ENCODE measurements around the gene HBG1. TPM values are rescaled to one million over a fixed set of nuclear protein-coding genes. Genes with fewer than 3 reads are reported as not detected.

The HBG1 gene
- total and polyA plus RNA-seq, 2 experiments from 2014 or later, result not detected

DNA sequence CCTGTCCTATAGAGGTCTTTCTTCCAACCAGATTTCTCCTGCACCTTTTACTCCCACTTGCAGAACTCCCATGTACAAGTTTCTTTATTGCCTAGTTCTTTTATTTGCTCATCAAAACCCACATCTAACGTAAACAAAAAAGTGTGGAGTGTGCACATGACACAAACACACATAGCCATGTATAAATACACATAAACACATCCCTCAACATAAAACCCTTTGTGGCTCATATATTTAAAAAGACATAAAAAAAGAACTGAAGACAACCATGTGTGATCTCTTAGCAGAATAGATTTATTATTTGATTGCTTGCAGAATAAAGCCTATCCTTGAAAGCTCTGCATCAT, 3.2 kb upstream of the HBG1 start:
- H3F3A ChIP-seq (replicated peaks; ENCODE audit: low read depth), result no peaks in the 10 kb centered on the region
- Mint-ChIP-seq H3K27ac (no peak overlapping the region), H3K9me3 (no peaks in the 10 kb centered on the region; the same call in 2 of the 3 replicates), H3K36me3 (ENCODE audit: low read depth) (no peaks in the 10 kb centered on the region), H3K4me1 (peaks cover 11% of the 10 kb centered on the region; the same call in 2 of the 3 replicates), H3K27me3 (ENCODE audit: insufficient read depth, low read depth, poor library complexity) (peaks cover 4% of the 10 kb centered on the region), H3K4me3 (no peak overlapping the region)
- no peak overlapping the region for H2AFZ ChIP-seq
- H3K4me3 ChIP-seq, result no peak overlapping the region
- TF ChIP-seq ZNF114 (CRISPR knock-in tag; IDR thresholded peaks at IDR 0.05) (no peak), CREB1 (CRISPR knock-in tag; IDR thresholded peaks at IDR 0.05; ENCODE audit: low read depth) (no peak), NANOG (IDR thresholded peaks at IDR 0.05; ENCODE audit: borderline replicate concordance) (no peak), ETS1 (IDR thresholded peaks at IDR 0.05) (no peak), EZH2 (IDR thresholded peaks at IDR 0.05; ENCODE audit: low read depth, unreplicated experiment) (no peak), CTCF (conservative IDR thresholded peaks at IDR 0.05; ENCODE audit: low read depth in 2 of 2) (no peak), STAT1 (IDR thresholded peaks at IDR 0.05; ENCODE audit: unreplicated experiment) (no peak)
- TF ChIP-seq, protein P1, sequence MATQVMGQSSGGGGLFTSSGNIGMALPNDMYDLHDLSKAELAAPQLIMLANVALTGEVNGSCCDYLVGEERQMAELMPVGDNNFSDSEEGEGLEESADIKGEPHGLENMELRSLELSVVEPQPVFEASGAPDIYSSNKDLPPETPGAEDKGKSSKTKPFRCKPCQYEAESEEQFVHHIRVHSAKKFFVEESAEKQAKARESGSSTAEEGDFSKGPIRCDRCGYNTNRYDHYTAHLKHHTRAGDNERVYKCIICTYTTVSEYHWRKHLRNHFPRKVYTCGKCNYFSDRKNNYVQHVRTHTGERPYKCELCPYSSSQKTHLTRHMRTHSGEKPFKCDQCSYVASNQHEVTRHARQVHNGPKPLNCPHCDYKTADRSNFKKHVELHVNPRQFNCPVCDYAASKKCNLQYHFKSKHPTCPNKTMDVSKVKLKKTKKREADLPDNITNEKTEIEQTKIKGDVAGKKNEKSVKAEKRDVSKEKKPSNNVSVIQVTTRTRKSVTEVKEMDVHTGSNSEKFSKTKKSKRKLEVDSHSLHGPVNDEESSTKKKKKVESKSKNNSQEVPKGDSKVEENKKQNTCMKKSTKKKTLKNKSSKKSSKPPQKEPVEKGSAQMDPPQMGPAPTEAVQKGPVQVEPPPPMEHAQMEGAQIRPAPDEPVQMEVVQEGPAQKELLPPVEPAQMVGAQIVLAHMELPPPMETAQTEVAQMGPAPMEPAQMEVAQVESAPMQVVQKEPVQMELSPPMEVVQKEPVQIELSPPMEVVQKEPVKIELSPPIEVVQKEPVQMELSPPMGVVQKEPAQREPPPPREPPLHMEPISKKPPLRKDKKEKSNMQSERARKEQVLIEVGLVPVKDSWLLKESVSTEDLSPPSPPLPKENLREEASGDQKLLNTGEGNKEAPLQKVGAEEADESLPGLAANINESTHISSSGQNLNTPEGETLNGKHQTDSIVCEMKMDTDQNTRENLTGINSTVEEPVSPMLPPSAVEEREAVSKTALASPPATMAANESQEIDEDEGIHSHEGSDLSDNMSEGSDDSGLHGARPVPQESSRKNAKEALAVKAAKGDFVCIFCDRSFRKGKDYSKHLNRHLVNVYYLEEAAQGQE (IDR thresholded peaks at IDR 0.05; ENCODE audit: unreplicated experiment), result no peak
- TF ChIP-seq, protein P2, sequence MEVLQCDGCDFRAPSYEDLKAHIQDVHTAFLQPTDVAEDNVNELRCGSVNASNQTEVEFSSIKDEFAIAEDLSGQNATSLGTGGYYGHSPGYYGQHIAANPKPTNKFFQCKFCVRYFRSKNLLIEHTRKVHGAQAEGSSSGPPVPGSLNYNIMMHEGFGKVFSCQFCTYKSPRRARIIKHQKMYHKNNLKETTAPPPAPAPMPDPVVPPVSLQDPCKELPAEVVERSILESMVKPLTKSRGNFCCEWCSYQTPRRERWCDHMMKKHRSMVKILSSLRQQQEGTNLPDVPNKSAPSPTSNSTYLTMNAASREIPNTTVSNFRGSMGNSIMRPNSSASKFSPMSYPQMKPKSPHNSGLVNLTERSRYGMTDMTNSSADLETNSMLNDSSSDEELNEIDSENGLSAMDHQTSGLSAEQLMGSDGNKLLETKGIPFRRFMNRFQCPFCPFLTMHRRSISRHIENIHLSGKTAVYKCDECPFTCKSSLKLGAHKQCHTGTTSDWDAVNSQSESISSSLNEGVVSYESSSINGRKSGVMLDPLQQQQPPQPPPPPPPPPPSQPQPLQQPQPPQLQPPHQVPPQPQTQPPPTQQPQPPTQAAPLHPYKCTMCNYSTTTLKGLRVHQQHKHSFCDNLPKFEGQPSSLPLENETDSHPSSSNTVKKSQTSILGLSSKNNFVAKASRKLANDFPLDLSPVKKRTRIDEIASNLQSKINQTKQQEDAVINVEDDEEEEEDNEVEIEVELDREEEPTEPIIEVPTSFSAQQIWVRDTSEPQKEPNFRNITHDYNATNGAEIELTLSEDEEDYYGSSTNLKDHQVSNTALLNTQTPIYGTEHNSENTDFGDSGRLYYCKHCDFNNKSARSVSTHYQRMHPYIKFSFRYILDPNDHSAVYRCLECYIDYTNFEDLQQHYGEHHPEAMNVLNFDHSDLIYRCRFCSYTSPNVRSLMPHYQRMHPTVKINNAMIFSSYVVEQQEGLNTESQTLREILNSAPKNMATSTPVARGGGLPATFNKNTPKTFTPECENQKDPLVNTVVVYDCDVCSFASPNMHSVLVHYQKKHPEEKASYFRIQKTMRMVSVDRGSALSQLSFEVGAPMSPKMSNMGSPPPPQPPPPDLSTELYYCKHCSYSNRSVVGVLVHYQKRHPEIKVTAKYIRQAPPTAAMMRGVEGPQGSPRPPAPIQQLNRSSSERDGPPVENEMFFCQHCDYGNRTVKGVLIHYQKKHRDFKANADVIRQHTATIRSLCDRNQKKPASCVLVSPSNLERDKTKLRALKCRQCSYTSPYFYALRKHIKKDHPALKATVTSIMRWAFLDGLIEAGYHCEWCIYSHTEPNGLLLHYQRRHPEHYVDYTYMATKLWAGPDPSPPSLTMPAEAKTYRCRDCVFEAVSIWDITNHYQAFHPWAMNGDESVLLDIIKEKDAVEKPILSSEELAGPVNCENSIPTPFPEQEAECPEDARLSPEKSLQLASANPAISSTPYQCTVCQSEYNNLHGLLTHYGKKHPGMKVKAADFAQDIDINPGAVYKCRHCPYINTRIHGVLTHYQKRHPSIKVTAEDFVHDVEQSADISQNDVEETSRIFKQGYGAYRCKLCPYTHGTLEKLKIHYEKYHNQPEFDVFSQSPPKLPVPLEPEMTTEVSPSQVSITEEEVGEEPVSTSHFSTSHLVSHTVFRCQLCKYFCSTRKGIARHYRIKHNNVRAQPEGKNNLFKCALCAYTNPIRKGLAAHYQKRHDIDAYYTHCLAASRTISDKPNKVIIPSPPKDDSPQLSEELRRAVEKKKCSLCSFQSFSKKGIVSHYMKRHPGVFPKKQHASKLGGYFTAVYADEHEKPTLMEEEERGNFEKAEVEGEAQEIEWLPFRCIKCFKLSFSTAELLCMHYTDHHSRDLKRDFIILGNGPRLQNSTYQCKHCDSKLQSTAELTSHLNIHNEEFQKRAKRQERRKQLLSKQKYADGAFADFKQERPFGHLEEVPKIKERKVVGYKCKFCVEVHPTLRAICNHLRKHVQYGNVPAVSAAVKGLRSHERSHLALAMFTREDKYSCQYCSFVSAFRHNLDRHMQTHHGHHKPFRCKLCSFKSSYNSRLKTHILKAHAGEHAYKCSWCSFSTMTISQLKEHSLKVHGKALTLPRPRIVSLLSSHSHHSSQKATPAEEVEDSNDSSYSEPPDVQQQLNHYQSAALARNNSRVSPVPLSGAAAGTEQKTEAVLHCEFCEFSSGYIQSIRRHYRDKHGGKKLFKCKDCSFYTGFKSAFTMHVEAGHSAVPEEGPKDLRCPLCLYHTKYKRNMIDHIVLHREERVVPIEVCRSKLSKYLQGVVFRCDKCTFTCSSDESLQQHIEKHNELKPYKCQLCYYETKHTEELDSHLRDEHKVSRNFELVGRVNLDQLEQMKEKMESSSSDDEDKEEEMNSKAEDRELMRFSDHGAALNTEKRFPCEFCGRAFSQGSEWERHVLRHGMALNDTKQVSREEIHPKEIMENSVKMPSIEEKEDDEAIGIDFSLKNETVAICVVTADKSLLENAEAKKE (CRISPR knock-in tag; IDR thresholded peaks at IDR 0.05), result no peak
- H3K4me2 ChIP-seq, result no peak overlapping the region
- H3K27me3 ChIP-seq (ENCODE audit: insufficient read depth), result peaks cover 14% of the 10 kb centered on the region; the same call in 1 of the 2 replicates
- no peaks in the 10 kb centered on the region for H3K79me2 ChIP-seq (replicated peaks; ENCODE audit: insufficient read depth)
- H3K36me3 ChIP-seq (ENCODE audit: insufficient read depth), result no peaks in the 10 kb centered on the region
- H3K27ac ChIP-seq (ENCODE audit: low read depth), result no peak overlapping the region
- ATAC-seq (no peak), DNase-seq (ENCODE audit: low spot score) (no peak)
- peaks cover 4% of the 10 kb centered on the region; the same call in 1 of the 2 replicates for H3K4me1 ChIP-seq (ENCODE audit: insufficient read depth)
- no peaks in the 10 kb centered on the region for H3K9me2 ChIP-seq (ENCODE audit: insufficient read depth)
- no peaks in the 10 kb centered on the region for H4K20me1 ChIP-seq (replicated peaks; ENCODE audit: insufficient read depth)

Measured in GM23338 (cell line).